Thoracic aorta (tissue), 2 donors: ENCODE results near the gene NBEAL2. TPM values are rescaled to one million over a fixed set of nuclear protein-coding genes. Genes with fewer than 3 reads are reported as not detected.

ENCODE experiments used
- ATAC-seq: fragments of 150-250 bp; one replicate; pipeline ENCODE4 v1.8.0; 2017; ENCODE audit warnings: low read depth; ENCODE audit not compliant: insufficient number of reproducible peaks, low FRiP score
- DNase-seq: peaks from one replicate; pipeline ENCODE4 v3.0.0-alpha.2; 2020; ENCODE audit warnings: low spot score
- H3K27ac ChIP-seq, 2 donors: fragments of 200-600 bp; sonication (generic); 1 replicate in 1 of 2; 2 replicates in 1 of 2; pipeline ENCODE4 v1.5.1; 2016; ENCODE audit warnings: mild to moderate bottlenecking in 2 of 2, moderate library complexity in 2 of 2
- H3K27me3 ChIP-seq: fragments of 200-600 bp; sonication (generic); replicated peaks from 2 replicates; pipeline ENCODE4 v1.6.0; 2016; ENCODE audit warnings: mild to moderate bottlenecking; ENCODE audit not compliant: insufficient read depth
- H3K36me3 ChIP-seq: fragments of 200-600 bp; sonication (generic); one replicate; pipeline ENCODE4 v1.5.1; 2016
- H3K4me1 ChIP-seq, 2 donors: fragments of 200-600 bp; sonication (generic); 1 replicate in 1 of 2; 2 replicates in 1 of 2; pipeline versions ENCODE4 v1.5.1 to v1.6.0; 2016; ENCODE audit warnings: low read depth in 2 of 2, mild to moderate bottlenecking in 1 of 2; ENCODE audit not compliant: control insufficient read depth in 1 of 2
- H3K4me3 ChIP-seq: fragments of 200-600 bp; sonication (generic); 2 replicates; pipeline ENCODE4 v1.5.1; 2016; ENCODE audit warnings: mild to moderate bottlenecking
- H3K9me3 ChIP-seq: fragments of 200-600 bp; sonication (generic); 2 replicates; pipeline ENCODE4 v1.5.1; 2016
- CTCF ChIP-seq: fragments of 200-600 bp; sonication (generic); IDR thresholded peaks from one replicate; pipeline ENCODE4 v1.5.1; 2019; ENCODE audit warnings: antibody characterized with exemption
- total RNA-seq, 2 donors: library from RNA; depleted of rRNA; stranded (reverse); fragments of >200 nt; gene quantifications; one replicate each; pipeline versions ENCODE4 v1.1.0 to v1.2.3, GENCODE V29; 2016

Gene NBEAL2
- total RNA-seq, 2 donors from 2014 or later = 39.7 to 48.7 TPM

GRCh38 chr3:46950177-46950576, 29.3 kb upstream of the NBEAL2 start:
- peaks cover 50 to 70% of the 10 kb centered on the region in 2 donors for H3K4me1 ChIP-seq
- H3K27me3 ChIP-seq = no peaks in the 10 kb centered on the region
- DNase-seq = no peak
- no peak for ATAC-seq
- H3K9me3 ChIP-seq = no peaks in the 10 kb centered on the region
- no peak overlapping the region for H3K27ac ChIP-seq
- H3K4me3 ChIP-seq = no peak overlapping the region
- H3K36me3 ChIP-seq = no peaks in the 10 kb centered on the region
- TF ChIP-seq CTCF = no peak

- Histone ChIP-seq H3K36me3 (no peaks in the 10 kb centered on the region), H3K27me3 (no peaks in the 10 kb centered on the region), H3K4me1 (peaks cover 50 to 76% of the 10 kb centered on the region in 2 donors), H3K27ac (no peak overlapping the region), H3K9me3 (no peaks in the 10 kb centered on the region), H3K4me3 (no peak overlapping the region)
- ATAC-seq = no peak
- no peak for DNase-seq
- TF ChIP-seq CTCF = no peak
Measured at GRCh38 chr3:46950650-46951241, 28.7 kb upstream of the NBEAL2 start.

DNA sequence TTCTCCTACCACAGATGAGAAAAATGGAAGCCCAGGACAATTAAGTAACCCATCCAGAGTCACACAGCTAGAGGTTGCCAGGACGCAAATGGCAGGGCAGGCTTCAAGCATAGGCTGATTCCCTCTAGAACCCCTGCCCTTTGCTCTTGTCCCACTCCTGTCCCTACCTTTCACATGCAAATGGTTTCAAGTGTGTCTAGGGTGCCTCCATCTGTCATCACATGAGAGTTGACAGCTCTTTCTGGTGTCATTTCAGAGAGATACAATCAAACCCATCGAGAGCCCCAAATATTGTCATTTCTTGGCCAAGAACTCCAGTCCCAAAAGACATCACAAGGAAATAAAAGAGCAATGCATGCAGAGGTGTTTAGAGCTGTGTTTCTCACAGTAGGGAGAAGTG, 26.7 kb upstream of the NBEAL2 start:
- ATAC-seq (no peak), DNase-seq (no peak)
- no peaks in the 10 kb centered on the region for H3K9me3 ChIP-seq
- no peaks in the 10 kb centered on the region for H3K36me3 ChIP-seq
- H3K27ac ChIP-seq = no peak overlapping the region
- H3K27me3 ChIP-seq = no peaks in the 10 kb centered on the region
- peaks cover 34 to 74% of the 10 kb centered on the region in 2 donors for H3K4me1 ChIP-seq
- no peak for TF ChIP-seq CTCF
- no peak overlapping the region for H3K4me3 ChIP-seq

- DNase-seq = no peak
- H3K9me3 ChIP-seq = no peaks in the 10 kb centered on the region
- no peak overlapping the region for H3K27ac ChIP-seq
- H3K27me3 ChIP-seq = no peaks in the 10 kb centered on the region
- TF ChIP-seq CTCF = no peak
- ATAC-seq = no peak
- no peaks in the 10 kb centered on the region for H3K36me3 ChIP-seq
- H3K4me1 ChIP-seq = peaks cover 28 to 67% of the 10 kb centered on the region in 2 donors
- no peak overlapping the region for H3K4me3 ChIP-seq
Measured at GRCh38 chr3:46953234-46954010, 26.0 kb upstream of the NBEAL2 start.

DNA sequence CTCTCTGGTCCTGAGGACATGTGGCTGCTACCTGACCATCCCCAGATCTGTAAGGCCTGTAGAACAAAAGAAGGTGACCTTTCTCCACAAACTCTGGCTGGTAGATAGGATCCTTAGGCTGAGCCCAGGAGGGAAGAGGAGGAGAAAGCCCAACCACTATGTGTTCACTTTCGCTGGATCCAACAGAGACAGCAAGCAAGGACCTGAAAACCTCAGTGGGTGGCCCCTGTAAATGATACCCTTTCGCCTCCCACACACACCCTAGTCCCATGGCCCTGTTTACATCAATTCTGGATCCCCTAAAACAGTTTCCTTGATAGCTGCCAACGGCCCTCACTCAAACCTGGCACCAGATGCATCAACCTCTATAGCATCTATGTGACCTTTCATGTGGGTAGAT, 25.3 kb upstream of the NBEAL2 start:
- Histone ChIP-seq H3K9me3 (no peaks in the 10 kb centered on the region), H3K27ac (no peak overlapping the region), H3K27me3 (no peaks in the 10 kb centered on the region), H3K36me3 (no peaks in the 10 kb centered on the region), H3K4me3 (no peak overlapping the region), H3K4me1 (peaks cover 28 to 67% of the 10 kb centered on the region in 2 donors)
- ATAC-seq (no peak), DNase-seq (no peak)
- no peak for TF ChIP-seq CTCF
